Panc1 (cell line): ENCODE results near the gene ZNF718. TPM values are rescaled to one million over a fixed set of nuclear protein-coding genes. Genes with fewer than 3 reads are reported as not detected.

ENCODE experiments used
- ATAC-seq: fragments of 200-7000 bp; cut with Tn5 transposase; 2 replicates; pipeline ENCODE4 v1.9.1; 2020; ENCODE audit warnings: mild to moderate bottlenecking, moderate library complexity
- BruUV-seq: library from RNA; stranded (reverse); fragments of 400-500 nt; replicated peaks from 2 replicates; lab custom pipeline; 2021; lab: Mats Ljungman, UMichigan
- CTCF ChIA-PET: fragments of 300-600 bp; sonication (Branson Sonifier 250); formaldehyde crosslinking; loops from one replicate; lab custom pipeline; 2022; ENCODE audit warnings: antibody characterized with exemption; lab: Charles Lee
- POLR2A ChIA-PET: fragments of 300-600 bp; sonication (Branson Sonifier 250); formaldehyde crosslinking; loops from one replicate; lab custom pipeline; 2022; ENCODE audit warnings: antibody characterized with exemption; lab: Charles Lee
- DNase-seq: peaks from one replicate; pipeline ENCODE4 v3.0.0-alpha.2; 2010; ENCODE audit warnings: low read depth, low spot score
- H3K27ac ChIP-seq: 2 replicates; pipeline ENCODE4 v1.5.1; 2011; ENCODE audit warnings: mild to moderate bottlenecking, low read length, inconsistent platforms
- H3K27me3 ChIP-seq: fragments of 200-500 bp; sonication (Bioruptor generic); 2 replicates; pipeline ENCODE4 v1.6.0; 2014; ENCODE audit warnings: low read length, inconsistent platforms; ENCODE audit not compliant: control insufficient read depth, insufficient read depth
- H3K36me3 ChIP-seq: fragments of 200-500 bp; sonication (Bioruptor generic); 2 replicates; pipeline ENCODE4 v1.5.1; 2014; ENCODE audit warnings: inconsistent platforms, mild to moderate bottlenecking, low read length, moderate library complexity; ENCODE audit not compliant: control insufficient read depth, insufficient read depth
- H3K4me1 ChIP-seq: 2 replicates; pipeline ENCODE4 v1.5.1; 2011; ENCODE audit warnings: inconsistent platforms, mild to moderate bottlenecking, low read length, moderate library complexity; ENCODE audit not compliant: control insufficient read depth, insufficient read depth
- H3K4me3 ChIP-seq, 2 experiments: 2 replicates each; pipeline ENCODE4 v1.5.1; 2011 to 2012; ENCODE audit warnings: low read depth in 2 of 2, low read length in 2 of 2, mild to moderate bottlenecking in 2 of 2, inconsistent platforms in 1 of 2, moderate library complexity in 1 of 2
- H3K9me3 ChIP-seq: fragments of 200-500 bp; sonication (Bioruptor generic); 2 replicates; pipeline ENCODE4 v1.5.1; 2014; ENCODE audit warnings: low read depth, mild to moderate bottlenecking, inconsistent platforms, low read length, moderate library complexity; ENCODE audit not compliant: control insufficient read depth, insufficient read depth
- CTCF ChIP-seq: fragments of 450-650 bp; IDR thresholded peaks from 2 replicates; pipeline ENCODE4 v1.5.1; 2017; ENCODE audit warnings: mild to moderate bottlenecking
- POLR2AphosphoS5 ChIP-seq: IDR thresholded peaks from 2 replicates; pipeline ENCODE4 v1.6.1; 2012; ENCODE audit warnings: mild to moderate bottlenecking, low read depth, low read length, moderate library complexity
- REST ChIP-seq, 2 experiments: IDR thresholded peaks; 2 replicates each; pipeline ENCODE4 v1.6.1; 2011 to 2012; ENCODE audit warnings: low read depth in 2 of 2, control low read depth in 1 of 2, low read length in 1 of 2, mild to moderate bottlenecking in 1 of 2, moderate library complexity in 1 of 2; ENCODE audit not compliant: insufficient read depth in 1 of 2
- SIN3A ChIP-seq: IDR thresholded peaks from 2 replicates; pipeline ENCODE4 v1.6.1; 2012; ENCODE audit warnings: low read depth, mild to moderate bottlenecking, low read length, moderate library complexity, borderline replicate concordance; ENCODE audit not compliant: insufficient read depth
- TCF7L2 ChIP-seq: IDR thresholded peaks from 2 replicates; pipeline ENCODE4 v1.6.1; 2011; ENCODE audit warnings: mild to moderate bottlenecking, low read depth, low read length, inconsistent platforms
- in situ Hi-C: cut with HindIII; loops from 2 replicates; pipeline ENCODE4 v1.10.0; 2016; ENCODE audit warnings: low sequenced_read_pairs, low pct_unique_long_range_greater_than_20kb
- intact Hi-C: fragments of 100-400 bp; cut with micrococcal nuclease; formaldehyde crosslinking; loops from one replicate; pipeline ENCODE4 v1.10.0; 2022; ENCODE audit not compliant: unreplicated experiment
- total RNA-seq: library from RNA; stranded (reverse); gene quantifications from one replicate; pipeline ENCODE4 v1.2.1, GENCODE V29; 2021; ENCODE audit not compliant: unreplicated experiment

The ZNF718 gene
- total RNA-seq, 1 experiment from 2014 or later, result 3.6 TPM

- no peak for ATAC-seq
- BruUV-seq, result no TSS peak
- TF ChIP-seq POLR2AphosphoS5 (no peak), REST (IDR thresholded peaks at IDR 0.05; ENCODE audit: insufficient read depth in 1 of 2, low read depth in 2 of 2, low read length in 1 of 2) (no peak), TCF7L2 (no peak)
- no peak overlapping the region for H3K4me3 ChIP-seq
- in situ Hi-C loops, result no loop called here
- H3K36me3 ChIP-seq, result no peaks in the 10 kb centered on the region
- H3K9me3 ChIP-seq, result no peaks in the 10 kb centered on the region
- ChIA-PET POLR2A (no interaction called here), CTCF (interaction anchor here (1.2 kb wide), 1 partner anchor 227 kb away, joined by 3 read pairs; no protein-coding TSS in a partner anchor)
- intact Hi-C loops, result no loop called here
- H3K4me1 ChIP-seq, result no peaks in the 10 kb centered on the region
- no peak for DNase-seq
- H3K27me3 ChIP-seq, result no peaks in the 10 kb centered on the region
- H3K27ac ChIP-seq, result no peak overlapping the region
Measured at GRCh38 chr4:112771-113170, 11.5 kb upstream of the ZNF718 start.

GRCh38 chr4:113732-114131 is 10.6 kb upstream of the ZNF718 start:
- intact Hi-C loops, result no loop called here
- ChIA-PET CTCF (no interaction called here), POLR2A (no interaction called here)
- no peak for TF ChIP-seq CTCF
- TF ChIP-seq POLR2AphosphoS5, result no peak
- no TSS peak for BruUV-seq
- no peak overlapping the region for H3K4me3 ChIP-seq
- in situ Hi-C loops, result no loop called here
- no peak for DNase-seq
- H3K27ac ChIP-seq, result no peak overlapping the region
- no peaks in the 10 kb centered on the region for H3K4me1 ChIP-seq
- H3K9me3 ChIP-seq, result no peaks in the 10 kb centered on the region
- no peaks in the 10 kb centered on the region for H3K36me3 ChIP-seq
- no peaks in the 10 kb centered on the region for H3K27me3 ChIP-seq
- no peak for ATAC-seq

GRCh38 chr4:114149-114548 is 10.2 kb upstream of the ZNF718 start:
- Histone ChIP-seq H3K27ac (no peak overlapping the region), H3K36me3 (no peaks in the 10 kb centered on the region), H3K27me3 (no peaks in the 10 kb centered on the region), H3K9me3 (no peaks in the 10 kb centered on the region), H3K4me3 (no peak overlapping the region), H3K4me1 (no peaks in the 10 kb centered on the region)
- in situ Hi-C loops (no loop called here), intact Hi-C loops (no loop called here)
- ChIA-PET CTCF (no interaction called here), POLR2A (no interaction called here)
- DNase-seq (no peak), ATAC-seq (no peak)
- BruUV-seq, result no TSS peak
- TF ChIP-seq CTCF, result no peak
- no peak for TF ChIP-seq SIN3A
- TF ChIP-seq REST (IDR thresholded peaks at IDR 0.05; ENCODE audit: insufficient read depth in 1 of 2, low read depth in 2 of 2, low read length in 1 of 2), result no peak
- TF ChIP-seq POLR2AphosphoS5, result no peak
- TF ChIP-seq TCF7L2, result no peak
